Hepatocyte (in vitro differentiated cells): ENCODE results near the gene PRTFDC1. TPM values are rescaled to one million over a fixed set of nuclear protein-coding genes. Genes with fewer than 3 reads are reported as not detected.
A peak's percentile ranks its signal among the peaks of the same experiment; 100 is the strongest.

Experiments used
- DNase-seq: peaks from one replicate; pipeline ENCODE4 v3.0.0-alpha.2; 2016; ENCODE audit warnings: low spot score
- H2AFZ ChIP-seq: fragments of 200-600 bp; sonication (generic); 2 replicates; pipeline ENCODE4 v1.6.0; 2016; ENCODE audit warnings: antibody characterized with exemption, mild to moderate bottlenecking
- H3K27ac ChIP-seq: fragments of 200-600 bp; sonication (generic); 2 replicates; pipeline ENCODE4 v1.5.1; 2016; ENCODE audit warnings: mild to moderate bottlenecking
- H3K27me3 ChIP-seq: fragments of 200-600 bp; sonication (generic); 2 replicates; pipeline ENCODE4 v1.6.1; 2016
- H3K36me3 ChIP-seq: fragments of 200-600 bp; sonication (generic); replicated peaks from 2 replicates; pipeline ENCODE4 v1.5.1; 2016; ENCODE audit warnings: low read depth; ENCODE audit not compliant: insufficient read depth
- H3K4me1 ChIP-seq: fragments of 200-600 bp; sonication (generic); 2 replicates; pipeline ENCODE4 v1.5.1; 2016; ENCODE audit warnings: mild to moderate bottlenecking, moderate library complexity; ENCODE audit not compliant: insufficient read depth
- H3K4me2 ChIP-seq: fragments of 200-600 bp; sonication (generic); 2 replicates; pipeline ENCODE4 v1.6.0; 2016
- H3K4me3 ChIP-seq: fragments of 200-600 bp; sonication (generic); 2 replicates; pipeline ENCODE4 v1.5.1; 2016; ENCODE audit warnings: mild to moderate bottlenecking
- H3K79me2 ChIP-seq: fragments of 200-600 bp; sonication (generic); 2 replicates; pipeline ENCODE4 v1.6.0; 2017; ENCODE audit warnings: mild to moderate bottlenecking
- H3K9me2 ChIP-seq: fragments of 200-600 bp; sonication (generic); replicated peaks from 2 replicates; pipeline ENCODE4 v1.6.0; 2017; ENCODE audit warnings: mild to moderate bottlenecking; ENCODE audit not compliant: insufficient read depth
- H3K9me3 ChIP-seq: fragments of 200-600 bp; sonication (generic); 2 replicates; pipeline ENCODE4 v1.5.1; 2016; ENCODE audit warnings: low read depth, mild to moderate bottlenecking
- H4K20me1 ChIP-seq: fragments of 200-600 bp; sonication (generic); 2 replicates; pipeline ENCODE4 v1.6.0; 2016; ENCODE audit warnings: mild to moderate bottlenecking; ENCODE audit not compliant: insufficient read depth, poor library complexity, severe bottlenecking
- CTCF ChIP-seq: fragments of 200-600 bp; sonication (generic); IDR thresholded peaks from 2 replicates; pipeline ENCODE4 v1.5.1; 2016; ENCODE audit warnings: antibody characterized with exemption, mild to moderate bottlenecking; ENCODE audit not compliant: poor library complexity
- EZH2 ChIP-seq: fragments of 200-600 bp; sonication (generic); IDR thresholded peaks from 2 replicates; pipeline ENCODE4 v1.6.1; 2016; ENCODE audit warnings: antibody characterized with exemption, mild to moderate bottlenecking, borderline replicate concordance
- EZH2phosphoT487 ChIP-seq: fragments of 200-600 bp; sonication (generic); IDR thresholded peaks from one replicate; pipeline ENCODE4 v1.6.1; 2018; ENCODE audit warnings: antibody characterized with exemption, mild to moderate bottlenecking, low read depth, moderate library complexity; ENCODE audit not compliant: unreplicated experiment, severe bottlenecking
- WGBS: methylation state at CpG from one replicate; pipeline ENCODE4 v1.1.6; 2016; ENCODE audit warnings: low lambda C conversion rate; ENCODE audit errors: missing lambda C conversion rate; 5-methylcytosine and 5-hydroxymethylcytosine counted together
- polyA plus RNA-seq: library from polyadenylated mRNA; unstranded; fragments of >200 nt; fragmentation: Nextera tagmentation; extraction: Ambion mirVana; gene quantifications from 2 replicates; pipeline ENCODE4 v1.2.1, GENCODE V29; 2016
- total RNA-seq: library from RNA; depleted of rRNA; stranded (reverse); fragments of >200 nt; gene quantifications from 2 replicates; pipeline ENCODE4 v1.2.3, GENCODE V29; 2014

The PRTFDC1 gene
- total and polyA plus RNA-seq, 2 experiments from 2014 or later: 6.4 to 14.7 TPM

- WGBS: 88% methylated on average over 2 of the region's 2 CpGs
- TF ChIP-seq EZH2: no peak
- TF ChIP-seq EZH2phosphoT487: no peak
- no peak for TF ChIP-seq CTCF
- Histone ChIP-seq H3K27me3 (no peaks in the 10 kb centered on the region), H3K4me1 (no peaks in the 10 kb centered on the region), H3K4me3 (no peak overlapping the region), H3K36me3 (no peaks in the 10 kb centered on the region), H2AFZ (no peak overlapping the region), H3K4me2 (no peak overlapping the region), H4K20me1 (no peaks in the 10 kb centered on the region), H3K9me3 (no peaks in the 10 kb centered on the region), H3K27ac (no peak overlapping the region), H3K9me2 (no peaks in the 10 kb centered on the region), H3K79me2 (no peaks in the 10 kb centered on the region)
- DNase-seq: no peak
Measured at GRCh38 chr10:24834869-24835268, 117.5 kb downstream of the PRTFDC1 start.

- H3K36me3 ChIP-seq: no peaks in the 10 kb centered on the region
- no peaks in the 10 kb centered on the region for H3K9me3 ChIP-seq
- H2AFZ ChIP-seq: no peak overlapping the region
- peak overlapping the region; percentile 14 for H3K27ac ChIP-seq
- peaks cover 4% of the 10 kb centered on the region for H3K4me1 ChIP-seq
- no peak for TF ChIP-seq EZH2phosphoT487
- TF ChIP-seq CTCF: no peak
- TF ChIP-seq EZH2: no peak
- H3K27me3 ChIP-seq: no peaks in the 10 kb centered on the region
- WGBS: 48% methylated on average over 4 of the region's 4 CpGs
- no peak overlapping the region for H3K4me3 ChIP-seq
- peak; percentile 21 for DNase-seq
- no peaks in the 10 kb centered on the region for H3K79me2 ChIP-seq
- peak overlapping the region; percentile 32 for H3K4me2 ChIP-seq
- no peaks in the 10 kb centered on the region for H4K20me1 ChIP-seq
- no peaks in the 10 kb centered on the region for H3K9me2 ChIP-seq
Measured at GRCh38 chr10:24826009-24826408, 126.4 kb downstream of the PRTFDC1 start.

DNA sequence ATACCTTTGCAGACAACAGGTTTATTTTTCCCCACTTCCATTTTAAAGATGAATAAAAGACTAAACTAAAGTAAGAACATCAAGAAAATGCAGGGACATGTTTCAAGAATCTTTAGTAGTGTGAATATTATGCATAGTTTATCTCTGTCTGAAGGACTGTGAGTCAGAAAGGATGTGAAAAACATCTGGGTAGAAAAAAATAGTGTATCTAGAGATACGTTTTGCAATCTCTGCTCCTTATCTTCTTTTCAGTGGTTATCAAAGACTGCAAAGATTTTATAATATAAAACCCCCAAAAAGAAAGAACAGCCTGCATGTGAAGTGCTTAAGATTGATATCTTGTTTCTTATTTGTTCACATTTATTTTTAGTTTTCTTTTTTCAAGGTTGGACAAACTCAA lies 126.9 kb downstream of the PRTFDC1 start:
- peak overlapping the region; percentile 14 for H3K27ac ChIP-seq
- no peaks in the 10 kb centered on the region for H4K20me1 ChIP-seq
- no peak for TF ChIP-seq EZH2phosphoT487
- TF ChIP-seq EZH2: no peak
- no peak for TF ChIP-seq CTCF
- H3K27me3 ChIP-seq: no peaks in the 10 kb centered on the region
- H3K4me2 ChIP-seq: no peak overlapping the region
- H3K9me3 ChIP-seq: no peaks in the 10 kb centered on the region
- no peak overlapping the region for H2AFZ ChIP-seq
- DNase-seq: no peak
- no peak overlapping the region for H3K4me3 ChIP-seq
- H3K36me3 ChIP-seq: no peaks in the 10 kb centered on the region
- H3K79me2 ChIP-seq: no peaks in the 10 kb centered on the region
- H3K9me2 ChIP-seq: no peaks in the 10 kb centered on the region
- peaks cover 4% of the 10 kb centered on the region for H3K4me1 ChIP-seq
- WGBS: 17% methylated on average over 1 of the region's 1 CpG

GRCh38 chr10:24824536-24824935 lies 127.9 kb downstream of the PRTFDC1 start:
- DNase-seq: no peak
- Histone ChIP-seq H3K9me2 (no peaks in the 10 kb centered on the region), H3K4me3 (no peak overlapping the region), H3K9me3 (no peaks in the 10 kb centered on the region), H2AFZ (no peak overlapping the region), H4K20me1 (no peaks in the 10 kb centered on the region), H3K79me2 (no peaks in the 10 kb centered on the region), H3K27me3 (no peaks in the 10 kb centered on the region), H3K4me2 (no peak overlapping the region), H3K4me1 (peaks cover 4% of the 10 kb centered on the region), H3K36me3 (no peaks in the 10 kb centered on the region), H3K27ac (no peak overlapping the region)
- 61% methylated on average over 2 of the region's 2 CpGs for WGBS
- TF ChIP-seq EZH2phosphoT487 (no peak), EZH2 (no peak), CTCF (no peak)
